Measurements from ENCODE around the gene SOAT2. TPM values are rescaled to one million over a fixed set of nuclear protein-coding genes. Genes with fewer than 3 reads are reported as not detected.

SOAT2 gene
- total RNA-seq, 1 experiment from 2014 or later = not detected

- no peak overlapping the region for H3T11ph ChIP-seq (ENCODE audit: low read length)
- H4K8ac ChIP-seq (replicated peaks; ENCODE audit: insufficient read length, low read depth, low read length) = no peak overlapping the region
- H4K91ac ChIP-seq (ENCODE audit: insufficient read length, low read depth, low read length) = no peak overlapping the region
- H3K27me3 ChIP-seq (ENCODE audit: insufficient read depth, low read length) = no peaks in the 10 kb centered on the region; the same call in 1 of the 2 replicates
- TF ChIP-seq CTCF (conservative IDR thresholded peaks at IDR 0.05) = no peak
- no peak overlapping the region for H3K56ac ChIP-seq (ENCODE audit: insufficient read length, low read depth, low read length)
- H2AK5ac ChIP-seq (ENCODE audit: insufficient read length, low read length) = no peak overlapping the region
- no peak overlapping the region for H3K4me3 Mint-ChIP-seq
- peaks cover 13 to 22% of the 10 kb centered on the region in 2 experiments for H3K4me1 Mint-ChIP-seq
- H3K4me1 ChIP-seq (ENCODE audit: insufficient read depth, low read length) = peaks cover 3% of the 10 kb centered on the region; the same call in 1 of the 2 replicates
- H2BK5ac ChIP-seq (ENCODE audit: insufficient read length, low read length) = no peak overlapping the region
- no peak overlapping the region for H3K27ac ChIP-seq (ENCODE audit: insufficient read length, low read depth, low read length)
- no peak overlapping the region for H3K27ac Mint-ChIP-seq
- H3K4me2 ChIP-seq (ENCODE audit: insufficient read depth, insufficient read length, low read length) = no peak overlapping the region
- no peak overlapping the region for H3K14ac ChIP-seq (ENCODE audit: insufficient read depth, low read length)
- no peak overlapping the region for H2BK15ac ChIP-seq (ENCODE audit: low read depth, low read length)
- H3K23me2 ChIP-seq (ENCODE audit: insufficient read length, low read depth, low read length, poor library complexity, severe bottlenecking) = no peaks in the 10 kb centered on the region
- H3K9ac ChIP-seq (ENCODE audit: extremely low read depth, insufficient read length, low read length) = no peak overlapping the region
- H3K27me3 Mint-ChIP-seq (ENCODE audit: low read depth) = peaks cover 29% of the 10 kb centered on the region
- no peak overlapping the region for H2BK12ac ChIP-seq (ENCODE audit: insufficient read length, low read depth, low read length)
- H2BK120ac ChIP-seq (ENCODE audit: low read depth, low read length, poor library complexity, severe bottlenecking) = no peak overlapping the region
- no peak overlapping the region for H3K18ac ChIP-seq (ENCODE audit: insufficient read length, low read depth, low read length)
- no peaks in the 10 kb centered on the region for H3K79me1 ChIP-seq (ENCODE audit: insufficient read depth, low read depth, low read length, poor library complexity, severe bottlenecking)
- no CpG with 5 or more reads among the region's 3 CpGs for WGBS (ENCODE audit: extremely low coverage, insufficient read length, low lambda C conversion rate)
- no peak for DNase-seq
- H3K36me3 Mint-ChIP-seq (ENCODE audit: insufficient read depth in 1 of 3, low read depth in 3 of 3) = no peaks in the 10 kb centered on the region; a peak in 1 of 7 replicates
- no peaks in the 10 kb centered on the region for H3K79me2 ChIP-seq (ENCODE audit: insufficient read depth, low read length)
- H3K9me3 Mint-ChIP-seq = no peaks in the 10 kb centered on the region; a peak in 1 of 5 replicates
- H3K4ac ChIP-seq (ENCODE audit: low read depth, low read length) = no peak overlapping the region
- no peaks in the 10 kb centered on the region for H4K20me1 ChIP-seq (ENCODE audit: control insufficient read depth, insufficient read depth, insufficient read length)
- H2AFZ ChIP-seq (ENCODE audit: low read length) = no peak overlapping the region
- no peak overlapping the region for H2BK20ac ChIP-seq (ENCODE audit: low read depth, low read length, poor library complexity, severe bottlenecking)
- no peak overlapping the region for H3K23ac ChIP-seq (ENCODE audit: insufficient read length, low read depth, low read length)
- H4K5ac ChIP-seq (ENCODE audit: insufficient read length, low read depth, low read length) = no peak overlapping the region
- no peaks in the 10 kb centered on the region for H3K9me3 ChIP-seq (ENCODE audit: control insufficient read depth, low read depth, low read length)
These were observed 597 bp downstream of the SOAT2 start for GRCh38 chr12:53103860-53104305.

Measured in H9 (cell line).